A549 (cell line): ENCODE results near the gene USP36. TPM values are rescaled to one million over a fixed set of nuclear protein-coding genes. Genes with fewer than 3 reads are reported as not detected.

Experiments used
- ATAC-seq, 2 experiments: fragments of 200-7000 bp in 1 of 2; fragments of >200 bp in 1 of 2; cut with Nextera tagmentation in 1 of 2; cut with Tn5 transposase in 1 of 2; 3 replicates each; pipeline versions ENCODE4 v1.8.0 to v1.9.1; 2018 to 2020; ENCODE audit warnings: mild to moderate bottlenecking in 1 of 2, moderate library complexity in 1 of 2
- CTCF ChIA-PET: fragments of 300-600 bp; sonication (Branson Sonifier 250); formaldehyde crosslinking; extraction: SDS; loops from one replicate; lab custom pipeline; 2021; ENCODE audit warnings: antibody characterized with exemption, inconsistent platforms; lab: Yijun Ruan, JAX
- POLR2A ChIA-PET: fragments of 350-600 bp; formaldehyde crosslinking; extraction: SDS; loops from one replicate; lab custom pipeline; 2021; ENCODE audit warnings: antibody characterized with exemption, inconsistent platforms; lab: Yijun Ruan, JAX
- DNase-seq, 2 experiments: peaks; one replicate each; pipeline versions ENCODE4 v3.0.0 to v3.0.0-alpha.2; 2011 to 2016; ENCODE audit warnings: low read depth in 1 of 2, low spot score in 1 of 2
- FAIRE-seq: peaks from 2 replicates; lab custom pipeline; 2011; peaks lifted over from hg19 to GRCh38; lab: Jason Lieb, UNC
- H3K27ac ChIP-seq, 2 experiments: fragments of >200 bp; sonication (Bioruptor Twin); formaldehyde crosslinking; 3 replicates each; pipeline ENCODE4 v1.5.1; 2016 to 2017
- H3K4me1 ChIP-seq: fragments of >200 bp; sonication (Bioruptor Twin); formaldehyde crosslinking; 3 replicates; pipeline ENCODE4 v1.6.1; 2016
- H3K4me2 ChIP-seq: fragments of >200 bp; sonication (Bioruptor Twin); formaldehyde crosslinking; 3 replicates; pipeline ENCODE4 v1.6.1; 2016
- H3K4me3 ChIP-seq: fragments of >200 bp; sonication (Bioruptor Twin); formaldehyde crosslinking; 3 replicates; pipeline ENCODE4 v1.5.1; 2016
- H3K9me3 ChIP-seq: fragments of >200 bp; sonication (Bioruptor Twin); formaldehyde crosslinking; 3 replicates; pipeline ENCODE4 v1.6.1; 2016
- BCL3 ChIP-seq: fragments of >200 bp; sonication (Bioruptor Twin); formaldehyde crosslinking; IDR thresholded peaks from 3 replicates; pipeline ENCODE4 v1.6.1; 2016
- BHLHE40 ChIP-seq: IDR thresholded peaks from 2 replicates; pipeline ENCODE4 v1.6.1; 2012; ENCODE audit warnings: low read depth, low read length, inconsistent platforms
- CBX8 ChIP-seq: fragments of 200-600 bp; sonication (generic); IDR thresholded peaks from 2 replicates; pipeline ENCODE4 v1.6.1; 2016
- CHD2 ChIP-seq: fragments of 150-350 bp; IDR thresholded peaks from 2 replicates; pipeline ENCODE4 v1.6.1; 2014; ENCODE audit warnings: low read length; ENCODE audit not compliant: partially characterized antibody
- CHD4 ChIP-seq: fragments of 200-600 bp; sonication (generic); IDR thresholded peaks from 2 replicates; pipeline ENCODE4 v1.6.1; 2016; ENCODE audit warnings: antibody characterized with exemption, mild to moderate bottlenecking, borderline replicate concordance
- EHMT2 ChIP-seq: fragments of 200-600 bp; sonication (generic); IDR thresholded peaks from 2 replicates; pipeline ENCODE4 v1.6.1; 2016; ENCODE audit warnings: antibody characterized with exemption, low read depth, mild to moderate bottlenecking, moderate library complexity
- FOSL2 ChIP-seq, 2 experiments: fragments of 450-650 bp in 1 of 2; fragments of >200 bp in 1 of 2; sonication (Bioruptor Twin) in 1 of 2; formaldehyde crosslinking; IDR thresholded peaks; 2 replicates each; pipeline versions ENCODE4 v1.5.0 to v1.6.1; 2016 to 2020; ENCODE audit warnings: mild to moderate bottlenecking in 1 of 2, moderate library complexity in 1 of 2
- HES2 ChIP-seq: fragments of >200 bp; sonication (Bioruptor Twin); formaldehyde crosslinking; IDR thresholded peaks from 2 replicates; pipeline ENCODE4 v1.6.1; 2016
- HOXA7 ChIP-seq: fragments of 250-450 bp; sonication (Bioruptor Pico); IDR thresholded peaks from 2 replicates; pipeline ENCODE4 v1.5.0; 2020; ENCODE audit warnings: mild to moderate bottlenecking, moderate library complexity
- HOXB5 ChIP-seq: fragments of 250-450 bp; sonication (Bioruptor Pico); IDR thresholded peaks from 2 replicates; pipeline ENCODE4 v1.5.0; 2020; ENCODE audit warnings: mild to moderate bottlenecking, moderate library complexity
- JUN ChIP-seq, 2 experiments: fragments of >200 bp; sonication (Bioruptor Twin); formaldehyde crosslinking; IDR thresholded peaks; 2 replicates in 1 of 2; 3 replicates in 1 of 2; pipeline ENCODE4 v1.6.1; 2016 to 2017
- KDM5A ChIP-seq: fragments of 200-600 bp; sonication (generic); IDR thresholded peaks from 2 replicates; pipeline ENCODE4 v1.6.1; 2016; ENCODE audit warnings: antibody characterized with exemption, mild to moderate bottlenecking
- MAFK ChIP-seq: fragments of 450-650 bp; IDR thresholded peaks from 2 replicates; pipeline ENCODE4 v1.6.1; 2014; ENCODE audit not compliant: partially characterized antibody
- NFE2L2 ChIP-seq: fragments of 150-350 bp; conservative IDR thresholded peaks from 2 replicates; pipeline ENCODE4 v1.6.1; 2014; ENCODE audit warnings: low read length
- SREBF2 ChIP-seq: fragments of 450-650 bp; IDR thresholded peaks from 2 replicates; pipeline ENCODE4 v1.6.1; 2014; ENCODE audit warnings: mild to moderate bottlenecking, moderate library complexity
- TP53 ChIP-seq: fragments of 250-450 bp; sonication (Bioruptor Pico); IDR thresholded peaks from 2 replicates; pipeline ENCODE4 v1.5.0; 2021; ENCODE audit warnings: mild to moderate bottlenecking, moderate library complexity
- ZC3H11A ChIP-seq: fragments of 450-650 bp; IDR thresholded peaks from 2 replicates; pipeline ENCODE4 v1.6.1; 2014; ENCODE audit warnings: antibody characterized with exemption, mild to moderate bottlenecking
- WGBS: methylation state at CpG from one replicate; pipeline ENCODE4 v1.1.6; 2017; ENCODE audit errors: missing lambda C conversion rate; 5-methylcytosine and 5-hydroxymethylcytosine counted together
- polyA plus RNA-seq, 4 experiments: library from polyadenylated mRNA; depleted of rRNA in 3 of 4; stranded (reverse); fragments of >200 nt; fragmentation: RNase III in 1 of 4; extraction: RNeasy Plus Mini Kit Qiagen cat#74134 plus additional on column Dnase treatment in 1 of 4; gene quantifications; 2 replicates in 3 of 4; 3 replicates in 1 of 4; pipeline ENCODE4 v1.2.3, GENCODE V29; 2011 to 2017
- TF ChIP-seq, protein P1 (sequence below): fragments of 250-450 bp; sonication (Bioruptor Pico); IDR thresholded peaks from 2 replicates; pipeline ENCODE4 v1.5.0; 2020; ENCODE audit warnings: low read depth, mild to moderate bottlenecking, moderate library complexity
- TF ChIP-seq, protein P2 (sequence below): IDR thresholded peaks from 2 replicates; pipeline ENCODE4 v1.6.1; 2012
- TF ChIP-seq, protein P3 (sequence below): IDR thresholded peaks from 2 replicates; pipeline ENCODE4 v1.6.1; 2012
- TF ChIP-seq, protein P4 (sequence below): fragments of >200 bp; sonication (Bioruptor Twin); formaldehyde crosslinking; IDR thresholded peaks from 3 replicates; pipeline ENCODE4 v1.5.1; 2016

Gene USP36
- polyA plus RNA-seq, 2 of the 4 experiments (the other 2 are of a cell fraction): 41.1 to 49.0 TPM

- TF ChIP-seq BCL3: peak; percentile 58; the same call in 1 of the 3 replicates
- TF ChIP-seq, protein P1, sequence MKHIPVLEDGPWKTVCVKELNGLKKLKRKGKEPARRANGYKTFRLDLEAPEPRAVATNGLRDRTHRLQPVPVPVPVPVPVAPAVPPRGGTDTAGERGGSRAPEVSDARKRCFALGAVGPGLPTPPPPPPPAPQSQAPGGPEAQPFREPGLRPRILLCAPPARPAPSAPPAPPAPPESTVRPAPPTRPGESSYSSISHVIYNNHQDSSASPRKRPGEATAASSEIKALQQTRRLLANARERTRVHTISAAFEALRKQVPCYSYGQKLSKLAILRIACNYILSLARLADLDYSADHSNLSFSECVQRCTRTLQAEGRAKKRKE (CRISPR knock-in tag): peak; percentile 87
- TF ChIP-seq, all 56 proteins: peak for 20
These were observed 21.7 kb upstream of the USP36 start (continued) for GRCh38 chr17:78862073-78863023.

GRCh38 chr17:78861229-78861628 is 20.6 kb upstream of the USP36 start:
- Histone ChIP-seq H3K9me3 (no peaks in the 10 kb centered on the region; the same call in 2 of the 3 replicates), H3K4me3 (no peak overlapping the region), H3K27ac (peak overlapping the region; percentile 81 to 92), H3K4me2 (peak overlapping the region; percentile 59)
- CTCF ChIA-PET: interaction anchor here (0.6 to 4.2 kb wide), 6 partner anchors 17 to 227 kb away, joined by 3 to 29 read pairs (median 4); no protein-coding TSS in a partner anchor
- POLR2A ChIA-PET: no interaction called here
- ATAC-seq: no peak
- TF ChIP-seq NFE2L2: no peak
- TF ChIP-seq, protein P2, sequence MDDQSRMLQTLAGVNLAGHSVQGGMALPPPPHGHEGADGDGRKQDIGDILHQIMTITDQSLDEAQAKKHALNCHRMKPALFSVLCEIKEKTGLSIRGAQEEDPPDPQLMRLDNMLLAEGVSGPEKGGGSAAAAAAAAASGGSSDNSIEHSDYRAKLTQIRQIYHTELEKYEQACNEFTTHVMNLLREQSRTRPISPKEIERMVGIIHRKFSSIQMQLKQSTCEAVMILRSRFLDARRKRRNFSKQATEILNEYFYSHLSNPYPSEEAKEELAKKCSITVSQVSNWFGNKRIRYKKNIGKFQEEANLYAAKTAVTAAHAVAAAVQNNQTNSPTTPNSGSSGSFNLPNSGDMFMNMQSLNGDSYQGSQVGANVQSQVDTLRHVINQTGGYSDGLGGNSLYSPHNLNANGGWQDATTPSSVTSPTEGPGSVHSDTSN: no peak
- TF ChIP-seq HES2: no peak
- no peak for TF ChIP-seq SREBF2
- TF ChIP-seq KDM5A: no peak
- TF ChIP-seq CHD4: no peak
- no peak for TF ChIP-seq HOXB5 (CRISPR knock-in tag)
- no peak for TF ChIP-seq ZC3H11A
- no peak for TF ChIP-seq BCL3
- no peak for TF ChIP-seq BHLHE40
- no peak for TF ChIP-seq JUN (IDR thresholded peaks at IDR 0.05)
- TF ChIP-seq FOSL2 (IDR thresholded peaks at IDR 0.05): no peak
- TF ChIP-seq FOSL2 (CRISPR knock-in tag; IDR thresholded peaks at IDR 0.05): no peak
- TF ChIP-seq MAFK: no peak
- TF ChIP-seq TP53 (CRISPR knock-in tag): no peak
- TF ChIP-seq, protein P3, sequence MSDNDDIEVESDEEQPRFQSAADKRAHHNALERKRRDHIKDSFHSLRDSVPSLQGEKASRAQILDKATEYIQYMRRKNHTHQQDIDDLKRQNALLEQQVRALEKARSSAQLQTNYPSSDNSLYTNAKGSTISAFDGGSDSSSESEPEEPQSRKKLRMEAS: no peak
- TF ChIP-seq HOXA7 (CRISPR knock-in tag): no peak
- TF ChIP-seq, all 56 proteins: peak for 0
- FAIRE-seq (no peak), DNase-seq (no peak)
- 89% methylated on average over 4 of the region's 4 CpGs for WGBS
- H3K4me1 ChIP-seq: peaks cover 27% of the 10 kb centered on the region

DNA sequence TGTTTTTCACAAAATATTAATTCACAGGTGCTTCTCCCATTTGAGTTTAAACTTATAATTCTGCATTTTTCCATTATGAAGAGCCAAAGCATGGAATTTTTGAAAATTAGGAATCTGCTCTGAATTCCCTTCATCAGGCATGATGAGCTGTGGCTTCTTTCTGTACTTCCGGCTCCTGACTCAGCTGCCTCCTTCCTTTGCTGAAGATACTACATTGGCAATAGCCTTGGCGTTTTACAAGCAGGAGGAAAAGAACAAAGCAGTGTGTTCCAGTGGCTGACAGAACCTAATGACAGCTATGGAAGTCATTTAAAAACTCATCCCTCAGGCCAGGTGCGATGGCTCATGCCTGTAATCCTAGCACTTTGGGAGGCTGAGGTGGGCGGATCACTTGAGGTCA is 18.4 kb upstream of the USP36 start:
- FAIRE-seq: no peak
- Histone ChIP-seq H3K9me3 (no peaks in the 10 kb centered on the region; the same call in 2 of the 3 replicates), H3K4me3 (no peak overlapping the region), H3K4me1 (peaks cover 20% of the 10 kb centered on the region), H3K27ac (no peak overlapping the region), H3K4me2 (no peak overlapping the region)
- 88% methylated on average over 4 of the region's 4 CpGs for WGBS
- CTCF ChIA-PET: interaction anchor here (0.8 to 4.2 kb wide), 7 partner anchors 12 to 151 kb away, joined by 3 to 29 read pairs (median 3); no protein-coding TSS in a partner anchor
- no peak for DNase-seq
- no peak for ATAC-seq
- TF ChIP-seq CBX8 (no peak), EHMT2 (no peak), CHD2 (no peak)
- TF ChIP-seq, protein P4, sequence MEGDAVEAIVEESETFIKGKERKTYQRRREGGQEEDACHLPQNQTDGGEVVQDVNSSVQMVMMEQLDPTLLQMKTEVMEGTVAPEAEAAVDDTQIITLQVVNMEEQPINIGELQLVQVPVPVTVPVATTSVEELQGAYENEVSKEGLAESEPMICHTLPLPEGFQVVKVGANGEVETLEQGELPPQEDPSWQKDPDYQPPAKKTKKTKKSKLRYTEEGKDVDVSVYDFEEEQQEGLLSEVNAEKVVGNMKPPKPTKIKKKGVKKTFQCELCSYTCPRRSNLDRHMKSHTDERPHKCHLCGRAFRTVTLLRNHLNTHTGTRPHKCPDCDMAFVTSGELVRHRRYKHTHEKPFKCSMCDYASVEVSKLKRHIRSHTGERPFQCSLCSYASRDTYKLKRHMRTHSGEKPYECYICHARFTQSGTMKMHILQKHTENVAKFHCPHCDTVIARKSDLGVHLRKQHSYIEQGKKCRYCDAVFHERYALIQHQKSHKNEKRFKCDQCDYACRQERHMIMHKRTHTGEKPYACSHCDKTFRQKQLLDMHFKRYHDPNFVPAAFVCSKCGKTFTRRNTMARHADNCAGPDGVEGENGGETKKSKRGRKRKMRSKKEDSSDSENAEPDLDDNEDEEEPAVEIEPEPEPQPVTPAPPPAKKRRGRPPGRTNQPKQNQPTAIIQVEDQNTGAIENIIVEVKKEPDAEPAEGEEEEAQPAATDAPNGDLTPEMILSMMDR: no peak
- TF ChIP-seq, all 56 proteins: peak for 0
- POLR2A ChIA-PET: no interaction called here
